Urinary bladder (tissue), 4 donors: ENCODE data around the gene TOMM20L. TPM values are rescaled to one million over a fixed set of nuclear protein-coding genes. Genes with fewer than 3 reads are reported as not detected.

ENCODE experiments used
- DNase-seq: peaks from one replicate; pipeline ENCODE4 v3.0.0-alpha.2; 2015; ENCODE audit errors: extremely low spot score
- H3K27ac ChIP-seq: one replicate; pipeline ENCODE4 v1.5.1; 2013; ENCODE audit warnings: low read depth, mild to moderate bottlenecking, moderate library complexity
- H3K36me3 ChIP-seq: one replicate; pipeline ENCODE4 v1.6.1; 2013; ENCODE audit warnings: mild to moderate bottlenecking, moderate library complexity; ENCODE audit not compliant: insufficient read depth
- H3K4me1 ChIP-seq: one replicate; pipeline ENCODE4 v1.6.1; 2013; ENCODE audit warnings: mild to moderate bottlenecking, moderate library complexity; ENCODE audit not compliant: insufficient read depth
- H3K4me3 ChIP-seq: one replicate; pipeline ENCODE4 v1.5.1; 2013; ENCODE audit warnings: low read depth, low read length
- WGBS: extraction: QIAGEN DNeasy Blood & Tissue Kit; methylation state at CpG from one replicate; pipeline ENCODE4 v1.1.7; 2013; 5-methylcytosine and 5-hydroxymethylcytosine counted together
- polyA plus RNA-seq: library from polyadenylated mRNA; stranded (reverse); fragments of 200-250 nt; gene quantifications from one replicate; pipeline ENCODE4 v1.2.3, GENCODE V29; 2013
- small RNA-seq: library from RNA; depleted of rRNA; stranded (forward); fragments of <200 nt; gene quantifications from one replicate; pipeline ENCODE3, GENCODE V24; 2014
- total RNA-seq: library from RNA; depleted of rRNA; stranded (reverse); fragments of >200 nt; gene quantifications from one replicate; pipeline ENCODE4 v1.2.3, GENCODE V29; 2014
- donor health status: healthy with polysubstance abuse.
- donor health status: healthy.

TOMM20L gene
- total and polyA plus RNA-seq, 2 donors, result 0.34 TPM; not detected in 1

DNA sequence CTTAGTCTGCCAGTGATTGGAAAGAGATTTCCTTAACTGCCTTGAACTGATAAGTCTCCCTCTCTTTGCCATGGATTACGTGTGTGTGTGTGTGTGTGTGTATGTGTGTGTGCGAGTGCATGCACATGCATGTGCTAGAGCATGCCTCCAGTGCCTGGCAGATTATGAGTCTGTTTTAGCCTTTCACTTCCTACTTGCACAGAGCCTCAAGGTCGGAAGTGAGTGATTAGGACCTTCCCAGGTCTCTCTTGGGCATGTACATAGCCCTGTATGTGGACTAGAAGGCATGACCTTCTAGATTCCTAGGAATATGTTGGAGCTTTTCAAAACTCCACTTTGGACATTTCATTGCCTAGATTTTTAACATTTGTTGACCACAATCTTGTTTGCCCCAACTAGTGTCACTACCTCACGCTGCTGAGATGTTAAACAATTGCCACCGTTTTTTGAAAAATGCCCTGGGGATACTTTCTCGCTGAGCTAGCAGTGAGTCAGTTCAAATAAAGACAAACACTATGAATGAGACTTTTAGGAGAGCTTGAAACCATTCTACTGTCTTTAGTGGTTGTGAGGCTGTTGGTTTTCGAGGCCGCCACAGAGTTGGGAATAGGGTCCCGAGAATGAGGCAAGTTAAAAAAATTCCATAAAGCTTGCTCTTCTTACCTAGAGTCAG is 60.0 kb downstream of the TOMM20L start:
- no peaks in the 10 kb centered on the region for H3K4me1 ChIP-seq
- H3K36me3 ChIP-seq, result no peaks in the 10 kb centered on the region
- no peak overlapping the region for H3K4me3 ChIP-seq
- no peak overlapping the region for H3K27ac ChIP-seq
- no peak for DNase-seq
- 81% methylated on average over 9 of the region's 9 CpGs for WGBS

Small RNA genes within 50 kb of the gene (small RNA-seq; reads per million reads assigned to genes)
- gene RF00019, result not detected

Other genes with a start within 250 kb of the TOMM20L start
- 39.9 TPM for gene ARMH4, start 243.7 kb upstream of the TOMM20L start, total RNA-seq
- 3.6 TPM for gene ARMH4, start 243.7 kb upstream of the TOMM20L start, polyA plus RNA-seq
- gene ACTR10, start 195.8 kb upstream of the TOMM20L start, total RNA-seq, result 79.5 TPM
- 73.5 TPM for gene ACTR10, start 195.8 kb upstream of the TOMM20L start, polyA plus RNA-seq
- gene PSMA3, start 151.1 kb upstream of the TOMM20L start, total RNA-seq, result 63.4 TPM
- 126 TPM for gene PSMA3, start 151.1 kb upstream of the TOMM20L start, polyA plus RNA-seq
- 39.5 TPM for gene ARID4A, start 97.4 kb upstream of the TOMM20L start, total RNA-seq
- 12.1 TPM for gene ARID4A, start 97.4 kb upstream of the TOMM20L start, polyA plus RNA-seq
- gene TIMM9, start 31.6 kb downstream of the TOMM20L start, total RNA-seq, result 37.2 TPM
- gene TIMM9, start 31.6 kb downstream of the TOMM20L start, polyA plus RNA-seq, result 44.0 TPM
- gene KIAA0586, start 31.8 kb downstream of the TOMM20L start, total RNA-seq, result 45.9 TPM
- gene KIAA0586, start 31.8 kb downstream of the TOMM20L start, polyA plus RNA-seq, result 9.5 TPM
- gene DACT1, start 242.0 kb downstream of the TOMM20L start, total RNA-seq, result 83.9 TPM
- 12.4 TPM for gene DACT1, start 242.0 kb downstream of the TOMM20L start, polyA plus RNA-seq